Left ventricle myocardium superior (tissue), 1 donor: ENCODE data around the gene LAMC2. TPM values are rescaled to one million over a fixed set of nuclear protein-coding genes. Genes with fewer than 3 reads are reported as not detected.
"Not testable (repeated sequence)": the region's sequence is repeated elsewhere in the genome, so short reads cannot be mapped to it uniquely, and the experiment has no call there.

ENCODE experiments used
- ATAC-seq: fragments of 200-7000 bp; cut with Tn5 transposase; one replicate; pipeline ENCODE4 v1.9.1; 2020; ENCODE audit warnings: mild to moderate bottlenecking, moderate library complexity
- DNase-seq: peaks from one replicate; pipeline ENCODE4 v3.0.0-alpha.2; 2020
- intact Hi-C: fragments of 100-400 bp; cut with micrococcal nuclease; formaldehyde crosslinking; loops from one replicate; pipeline ENCODE4 v1.11.0; 2022
- total RNA-seq: library from RNA; stranded (reverse); fragmentation: NEBNext Ultra II Directional; extraction: Animal tissue kit (Norgen Biotek cat#: 25700); gene quantifications from one replicate; pipeline ENCODE4 v1.2.1, GENCODE V29; 2021
- donor health status: DM: no; HTN: yes; CAD: no; lungs with severe emphysema.

The LAMC2 gene
- total RNA-seq, 1 donor from 2014 or later, result 3.7 TPM

- intact Hi-C loops, result no loop called here
- ATAC-seq, result no peak
- DNase-seq, result no peak
Measured at GRCh38 chr1:183245357-183245756, 59.3 kb downstream of the LAMC2 start.

- no peak for ATAC-seq
- intact Hi-C loops, result no loop called here
- no peak for DNase-seq
Measured at GRCh38 chr1:183246436-183246835, 60.4 kb downstream of the LAMC2 start.

GRCh38 chr1:183247066-183247465 lies 61.0 kb downstream of the LAMC2 start:
- DNase-seq, result no peak
- no peak for ATAC-seq
- intact Hi-C loops, result no loop called here

- intact Hi-C loops, result no loop called here
Measured at GRCh38 chr1:183247484-183247883, 61.4 kb downstream of the LAMC2 start.

GRCh38 chr1:183247931-183248330 lies 61.9 kb downstream of the LAMC2 start:
- ATAC-seq, result no peak
- no peak for DNase-seq
- intact Hi-C loops, result no loop called here

More at GRCh38 chr1:183247484-183247883, 61.4 kb downstream of the LAMC2 start:
- DNase-seq, result no peak
- no peak for ATAC-seq

GRCh38 chr1:183248989-183249691 lies 63.1 kb downstream of the LAMC2 start:
- no peak for DNase-seq
- intact Hi-C loops, result no loop called here
- no peak for ATAC-seq

GRCh38 chr1:183249941-183250452 lies 63.9 kb downstream of the LAMC2 start:
- ATAC-seq, result no peak
- intact Hi-C loops, result no loop called here
- DNase-seq, result no peak

- intact Hi-C loops, result no loop called here
- no peak for DNase-seq
- no peak for ATAC-seq
Measured at GRCh38 chr1:183251101-183251958, 65.3 kb downstream of the LAMC2 start.

GRCh38 chr1:183251959-183252450 lies 65.9 kb downstream of the LAMC2 start:
- no peak for DNase-seq
- intact Hi-C loops, result no loop called here
- no peak for ATAC-seq

- no peak for DNase-seq
- intact Hi-C loops, result no loop called here
- no peak for ATAC-seq
Measured at GRCh38 chr1:183255073-183255472, 69.0 kb downstream of the LAMC2 start.

- ATAC-seq (no peak), DNase-seq (no peak)
- intact Hi-C loops, result no loop called here
Measured at GRCh38 chr1:183259924-183260323, 73.9 kb downstream of the LAMC2 start.

GRCh38 chr1:183262628-183263200 lies 76.7 kb downstream of the LAMC2 start:
- ATAC-seq (no peak), DNase-seq (no peak)
- intact Hi-C loops, result no loop called here

GRCh38 chr1:183263886-183264602 lies 78.0 kb downstream of the LAMC2 start:
- no peak for ATAC-seq
- intact Hi-C loops, result no loop called here
- DNase-seq, result no peak

GRCh38 chr1:183267646-183268431 lies 81.8 kb downstream of the LAMC2 start:
- DNase-seq (no peak), ATAC-seq (peak; percentile 68)
- intact Hi-C loops, result no loop called here

- intact Hi-C loops, result no loop called here
- peak; percentile 86 for ATAC-seq
- DNase-seq, result peak; percentile 57
Measured at GRCh38 chr1:183270541-183271141, 84.6 kb downstream of the LAMC2 start.

- DNase-seq, result no peak
- intact Hi-C loops, result no loop called here
- no peak for ATAC-seq
Measured at GRCh38 chr1:183272390-183272848, 86.4 kb downstream of the LAMC2 start.

- intact Hi-C loops, result no loop called here
- DNase-seq, result no peak
- ATAC-seq, result no peak
Measured at GRCh38 chr1:183273300-183273699, 87.2 kb downstream of the LAMC2 start.

GRCh38 chr1:183273984-183274383 lies 87.9 kb downstream of the LAMC2 start:
- intact Hi-C loops, result not testable (repeated sequence)

More at GRCh38 chr1:183273984-183274383, 87.9 kb downstream of the LAMC2 start:
- not testable (repeated sequence) for DNase-seq, ATAC-seq
